Measurements from ENCODE around the gene SH3PXD2B. TPM values are rescaled to one million over a fixed set of nuclear protein-coding genes. Genes with fewer than 3 reads are reported as not detected.
A peak's percentile ranks its signal among the peaks of the same experiment; 100 is the strongest.
"Not testable (repeated sequence)": the region's sequence is repeated elsewhere in the genome, so short reads cannot be mapped to it uniquely, and the experiment has no call there.

Gene SH3PXD2B
- polyA plus RNA-seq, 3 donors: 0.19 to 0.77 (median 0.31) TPM

DNA sequence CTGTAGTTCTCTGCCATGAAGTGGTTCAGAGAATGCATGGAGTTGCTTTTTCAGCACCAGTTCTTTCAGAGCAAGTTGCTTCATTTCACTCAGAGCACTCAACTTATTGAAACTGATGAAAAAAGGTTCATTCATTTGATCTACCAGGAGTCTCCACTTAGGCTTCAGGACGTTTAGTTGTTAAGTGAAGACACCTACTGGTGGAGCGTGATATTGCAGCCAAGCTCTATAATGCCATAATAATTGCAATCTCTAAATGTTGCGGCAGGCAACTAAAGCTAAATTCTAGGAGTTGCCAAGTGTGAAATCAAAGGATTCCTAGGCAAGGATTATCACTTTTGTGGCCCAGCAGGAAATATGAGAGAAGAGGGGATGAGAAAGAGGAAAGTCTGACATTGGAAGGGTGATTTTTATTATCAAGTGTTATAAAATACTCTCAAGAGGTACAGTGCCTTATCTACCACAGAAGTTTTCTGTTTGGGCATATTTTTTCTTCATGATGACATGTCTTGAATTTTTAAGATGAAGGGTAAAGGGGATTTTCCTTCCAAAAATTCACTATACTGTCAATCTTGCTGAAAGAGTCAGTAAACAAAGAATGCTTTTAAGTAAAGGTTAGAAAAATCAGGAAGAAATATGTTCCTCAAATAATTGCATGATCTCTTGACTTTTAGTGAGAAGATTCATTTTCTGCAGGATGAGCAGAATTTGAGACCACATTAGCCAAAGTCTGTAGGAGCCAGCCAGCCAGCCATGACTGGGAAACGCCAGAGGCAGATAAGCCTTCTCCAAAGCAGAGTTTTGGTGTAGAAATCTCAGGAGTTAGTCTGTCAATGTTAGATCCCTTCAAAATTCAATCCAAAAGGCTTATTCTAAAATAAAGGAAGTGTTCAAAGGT, 83.4 kb downstream of the SH3PXD2B start:
- H2AFZ ChIP-seq (ENCODE audit: insufficient read depth, low read depth, low read length, poor library complexity, severe bottlenecking): no peak overlapping the region
- no peak overlapping the region for H3K4me2 ChIP-seq (replicated peaks; ENCODE audit: extremely low read depth, low read length, poor library complexity, severe bottlenecking)
- no peaks in the 10 kb centered on the region for H3K36me3 Mint-ChIP-seq
- H3K27me3 ChIP-seq (ENCODE audit: control insufficient read depth in 2 of 2, insufficient read depth in 2 of 2, low read length in 2 of 2): no peaks in the 10 kb centered on the region
- no peak overlapping the region for H3K4me3 Mint-ChIP-seq
- TF ChIP-seq, protein P1, sequence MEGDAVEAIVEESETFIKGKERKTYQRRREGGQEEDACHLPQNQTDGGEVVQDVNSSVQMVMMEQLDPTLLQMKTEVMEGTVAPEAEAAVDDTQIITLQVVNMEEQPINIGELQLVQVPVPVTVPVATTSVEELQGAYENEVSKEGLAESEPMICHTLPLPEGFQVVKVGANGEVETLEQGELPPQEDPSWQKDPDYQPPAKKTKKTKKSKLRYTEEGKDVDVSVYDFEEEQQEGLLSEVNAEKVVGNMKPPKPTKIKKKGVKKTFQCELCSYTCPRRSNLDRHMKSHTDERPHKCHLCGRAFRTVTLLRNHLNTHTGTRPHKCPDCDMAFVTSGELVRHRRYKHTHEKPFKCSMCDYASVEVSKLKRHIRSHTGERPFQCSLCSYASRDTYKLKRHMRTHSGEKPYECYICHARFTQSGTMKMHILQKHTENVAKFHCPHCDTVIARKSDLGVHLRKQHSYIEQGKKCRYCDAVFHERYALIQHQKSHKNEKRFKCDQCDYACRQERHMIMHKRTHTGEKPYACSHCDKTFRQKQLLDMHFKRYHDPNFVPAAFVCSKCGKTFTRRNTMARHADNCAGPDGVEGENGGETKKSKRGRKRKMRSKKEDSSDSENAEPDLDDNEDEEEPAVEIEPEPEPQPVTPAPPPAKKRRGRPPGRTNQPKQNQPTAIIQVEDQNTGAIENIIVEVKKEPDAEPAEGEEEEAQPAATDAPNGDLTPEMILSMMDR (IDR thresholded peaks at IDR 0.05): peak; percentile 84
- intact Hi-C loops (cut with micrococcal nuclease): no loop called here
- 50% methylated on average over 2 of the region's 4 CpGs for WGBS (ENCODE audit: insufficient coverage)
- no peak overlapping the region for H3K9ac ChIP-seq (ENCODE audit: insufficient read depth, low read length, poor library complexity, severe bottlenecking)
- no peaks in the 10 kb centered on the region for H4K20me1 ChIP-seq (ENCODE audit: insufficient read depth, low read length)
- H3K9me3 ChIP-seq (replicated peaks in 1 of 2; ENCODE audit: control insufficient read depth in 1 of 2, insufficient read depth in 1 of 2, low read length in 2 of 2): peaks cover 8 to 14% of the 10 kb centered on the region in 2 donors
- no peaks in the 10 kb centered on the region for H3K79me2 ChIP-seq (ENCODE audit: insufficient read depth, low read length)
- H3K27ac ChIP-seq (ENCODE audit: low read depth in 1 of 2, low read length in 2 of 2): no peak overlapping the region
- H3K27ac Mint-ChIP-seq: no peak overlapping the region
- H3K4me1 ChIP-seq (ENCODE audit: control insufficient read depth in 1 of 2, insufficient read depth in 2 of 2, low read length in 2 of 2): no peaks in the 10 kb centered on the region
- H3K4me3 ChIP-seq (replicated peaks in 1 of 3; ENCODE audit: low read depth in 2 of 3, low read length in 3 of 3): no peak overlapping the region
- peaks cover 6 to 23% (median 17%) of the 10 kb centered on the region in 7 donors for H3K9me3 Mint-ChIP-seq
- DNase-seq: peak; percentile 38 to 74 (median 64)
- H3K27me3 Mint-ChIP-seq (ENCODE audit: low read depth in 3 of 3): peaks cover 2 to 14% (median 2%) of the 10 kb centered on the region in 3 donors
- H3K4me1 Mint-ChIP-seq: no peaks in the 10 kb centered on the region
- H3K36me3 ChIP-seq (replicated peaks in 1 of 2; ENCODE audit: control insufficient read depth in 1 of 2, insufficient read depth in 2 of 2, low read length in 2 of 2): no peaks in the 10 kb centered on the region

DNA sequence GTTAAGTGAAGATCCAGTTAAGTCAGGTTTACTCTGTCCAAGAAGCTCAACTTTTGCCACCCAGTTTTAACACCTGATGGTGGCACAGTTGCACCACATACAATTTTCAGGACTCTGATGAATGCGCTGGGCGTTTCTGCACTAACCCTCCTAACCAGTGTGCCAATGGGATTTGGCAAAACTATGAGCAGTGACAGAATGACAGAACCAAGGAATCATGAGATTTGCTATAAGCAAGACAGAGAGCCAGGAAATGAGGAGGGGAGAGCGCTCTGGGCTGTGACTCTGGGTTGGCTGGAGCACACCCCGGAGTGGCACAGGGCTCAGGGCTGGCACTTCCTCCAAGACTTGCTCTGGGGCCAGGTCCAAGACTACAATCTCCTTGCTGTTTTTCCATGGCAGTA, 84.1 kb downstream of the SH3PXD2B start:
- no peak for DNase-seq
- H3K27ac ChIP-seq (ENCODE audit: low read depth in 1 of 2, low read length in 2 of 2): no peak overlapping the region
- H3K36me3 ChIP-seq (replicated peaks in 1 of 2; ENCODE audit: control insufficient read depth in 1 of 2, insufficient read depth in 2 of 2, low read length in 2 of 2): no peaks in the 10 kb centered on the region
- H2AFZ ChIP-seq (ENCODE audit: insufficient read depth, low read depth, low read length, poor library complexity, severe bottlenecking): no peak overlapping the region
- H3K79me2 ChIP-seq (ENCODE audit: insufficient read depth, low read length): no peaks in the 10 kb centered on the region
- H3K27ac Mint-ChIP-seq: no peak overlapping the region
- peaks cover 6 to 23% (median 17%) of the 10 kb centered on the region in 7 donors for H3K9me3 Mint-ChIP-seq
- no peak overlapping the region for H3K4me3 Mint-ChIP-seq
- intact Hi-C loops (cut with micrococcal nuclease): no loop called here
- H3K4me3 ChIP-seq (replicated peaks in 1 of 3; ENCODE audit: low read depth in 2 of 3, low read length in 3 of 3): no peak overlapping the region
- H3K27me3 Mint-ChIP-seq (ENCODE audit: low read depth in 3 of 3): peaks cover 2 to 15% (median 2%) of the 10 kb centered on the region in 3 donors
- no peak overlapping the region for H3K4me2 ChIP-seq (replicated peaks; ENCODE audit: extremely low read depth, low read length, poor library complexity, severe bottlenecking)
- H3K9me3 ChIP-seq (replicated peaks in 1 of 2; ENCODE audit: control insufficient read depth in 1 of 2, insufficient read depth in 1 of 2, low read length in 2 of 2): peaks cover 8 to 14% of the 10 kb centered on the region in 2 donors
- TF ChIP-seq, protein P1 (IDR thresholded peaks at IDR 0.05): no peak
- peaks cover 5% of the 10 kb centered on the region for H3K4me1 Mint-ChIP-seq
- H3K4me1 ChIP-seq (ENCODE audit: control insufficient read depth in 1 of 2, insufficient read depth in 2 of 2, low read length in 2 of 2): peaks cover 0 to 4% of the 10 kb centered on the region in 2 donors
- H3K36me3 Mint-ChIP-seq: no peaks in the 10 kb centered on the region
- 80% methylated on average over 4 of the region's 4 CpGs for WGBS (ENCODE audit: insufficient coverage)
- no peaks in the 10 kb centered on the region for H4K20me1 ChIP-seq (ENCODE audit: insufficient read depth, low read length)
- no peaks in the 10 kb centered on the region for H3K27me3 ChIP-seq (ENCODE audit: control insufficient read depth in 2 of 2, insufficient read depth in 2 of 2, low read length in 2 of 2)
- H3K9ac ChIP-seq (ENCODE audit: insufficient read depth, low read length, poor library complexity, severe bottlenecking): no peak overlapping the region

DNA sequence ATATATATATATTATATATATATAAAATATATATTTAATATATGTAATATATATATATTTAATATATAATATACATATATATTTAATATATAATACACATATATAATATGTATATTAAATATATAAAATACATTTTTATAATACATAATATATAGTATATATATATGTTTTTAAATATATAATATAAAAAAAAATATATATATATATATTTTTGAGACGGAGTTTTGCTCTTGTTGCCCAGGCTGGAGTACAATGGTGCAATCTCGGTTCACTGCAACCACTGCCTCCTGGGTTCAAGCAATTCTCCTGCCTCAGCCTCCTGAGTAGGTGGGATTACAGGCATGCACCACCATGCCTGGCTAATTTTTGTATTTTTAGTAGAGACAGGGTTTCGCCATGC, 85.6 kb downstream of the SH3PXD2B start:
- H3K36me3 Mint-ChIP-seq; H3K9ac ChIP-seq (ENCODE audit: insufficient read depth, low read length, poor library complexity, severe bottlenecking); H2AFZ ChIP-seq (ENCODE audit: insufficient read depth, low read depth, low read length, poor library complexity, severe bottlenecking); H3K4me3 Mint-ChIP-seq; DNase-seq; H3K27ac ChIP-seq (ENCODE audit: low read depth in 1 of 2, low read length in 2 of 2); H3K79me2 ChIP-seq (ENCODE audit: insufficient read depth, low read length); H3K27me3 ChIP-seq (ENCODE audit: control insufficient read depth in 2 of 2, insufficient read depth in 2 of 2, low read length in 2 of 2); intact Hi-C loops (cut with micrococcal nuclease); H3K27ac Mint-ChIP-seq; H4K20me1 ChIP-seq (ENCODE audit: insufficient read depth, low read length); H3K36me3 ChIP-seq (replicated peaks in 1 of 2; ENCODE audit: control insufficient read depth in 1 of 2, insufficient read depth in 2 of 2, low read length in 2 of 2); H3K4me2 ChIP-seq (replicated peaks; ENCODE audit: extremely low read depth, low read length, poor library complexity, severe bottlenecking); H3K4me3 ChIP-seq (replicated peaks in 1 of 3; ENCODE audit: low read depth in 2 of 3, low read length in 3 of 3): not testable (repeated sequence)
- Histone ChIP-seq H3K9me3 (replicated peaks in 1 of 2; ENCODE audit: control insufficient read depth in 1 of 2, insufficient read depth in 1 of 2, low read length in 2 of 2) (peaks cover 8 to 14% of the 10 kb centered on the region in 2 donors), H3K4me1 (ENCODE audit: control insufficient read depth in 1 of 2, insufficient read depth in 2 of 2, low read length in 2 of 2) (peaks cover 6 to 12% of the 10 kb centered on the region in 2 donors)
- peaks cover 0 to 13% (median 4%) of the 10 kb centered on the region in 3 donors for H3K27me3 Mint-ChIP-seq (ENCODE audit: low read depth in 3 of 3)
- WGBS (ENCODE audit: insufficient coverage): 29% methylated on average over 1 of the region's 3 CpGs
- H3K9me3 Mint-ChIP-seq: peaks cover 6 to 23% (median 16%) of the 10 kb centered on the region in 7 donors
- H3K4me1 Mint-ChIP-seq: peaks cover 13% of the 10 kb centered on the region

Measured in CD14-positive monocyte (primary cell).